ENCODE data around the gene SFXN3. TPM values are rescaled to one million over a fixed set of nuclear protein-coding genes. Genes with fewer than 3 reads are reported as not detected.
A peak's percentile ranks its signal among the peaks of the same experiment; 100 is the strongest.

The SFXN3 gene
- total RNA-seq, 2 experiments from 2014 or later = 0.41 TPM; not detected in 1

DNA sequence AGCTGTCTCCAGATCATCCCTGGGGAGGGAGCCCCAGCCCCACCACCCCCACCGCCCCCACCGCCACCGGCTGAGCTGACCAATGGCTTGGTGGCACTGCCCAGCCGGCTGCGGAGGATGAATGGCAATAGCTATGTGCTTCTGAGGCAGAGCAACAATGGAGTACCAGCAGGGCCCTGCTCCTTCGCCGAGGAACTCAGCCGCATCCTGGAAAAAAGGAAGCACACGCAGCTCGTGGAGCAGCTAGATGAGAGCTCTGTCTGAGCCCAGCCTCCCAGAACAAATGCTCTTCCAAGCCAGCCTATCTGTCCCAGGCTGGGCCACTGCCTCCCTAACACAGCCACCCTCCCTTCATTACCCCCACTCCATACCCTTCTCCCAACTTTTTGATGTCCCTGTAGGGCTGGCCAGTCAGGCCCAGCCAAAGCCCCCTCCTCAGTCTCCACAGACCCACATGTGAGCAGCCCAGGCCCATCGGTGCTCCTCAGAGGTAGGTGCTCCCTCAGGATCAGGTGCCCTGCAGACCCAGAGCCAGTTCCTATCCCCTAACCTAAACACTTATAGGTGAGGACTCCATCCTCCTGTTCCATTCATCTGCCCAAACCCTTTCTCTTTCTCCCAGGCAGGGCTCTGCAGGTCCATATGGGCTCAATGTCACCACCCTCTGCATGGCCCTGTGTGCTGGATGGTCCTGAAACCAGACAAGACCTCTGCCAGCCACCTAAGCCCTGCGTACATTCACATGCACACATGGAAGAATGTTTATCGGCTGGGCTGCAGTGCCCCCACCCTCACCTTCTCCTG is 47.0 kb upstream of the SFXN3 start:
- H3K27ac ChIP-seq (ENCODE audit: low read depth, low read length, poor library complexity, severe bottlenecking) = no peak overlapping the region
- H3K4me2 ChIP-seq (ENCODE audit: low read length) = no peak overlapping the region
- H3K36me3 ChIP-seq (ENCODE audit: insufficient read depth, low read length) = peaks cover 7% of the 10 kb centered on the region; the same call in 1 of the 2 replicates
- no peak overlapping the region for H2AFZ ChIP-seq (ENCODE audit: low read length)
- no peak overlapping the region for H3K4me3 ChIP-seq (ENCODE audit: low read depth, low read length, poor library complexity, severe bottlenecking)
- H3K9me2 ChIP-seq (ENCODE audit: insufficient read depth, low read length) = no peaks in the 10 kb centered on the region
- no peak for DNase-seq (ENCODE audit: low spot score)
- no peaks in the 10 kb centered on the region for H3K9me3 ChIP-seq (ENCODE audit: low read length)
- intact Hi-C loops (cut with micrococcal nuclease; ENCODE audit: unreplicated experiment) = no loop called here
- peaks cover 31% of the 10 kb centered on the region for H3K79me2 ChIP-seq (ENCODE audit: insufficient read depth, low read depth, low read length)
- no peak for TF ChIP-seq EZH2phosphoT487 (IDR thresholded peaks at IDR 0.05; ENCODE audit: borderline replicate concordance, low read depth, low read length)
- TF ChIP-seq, protein P1, sequence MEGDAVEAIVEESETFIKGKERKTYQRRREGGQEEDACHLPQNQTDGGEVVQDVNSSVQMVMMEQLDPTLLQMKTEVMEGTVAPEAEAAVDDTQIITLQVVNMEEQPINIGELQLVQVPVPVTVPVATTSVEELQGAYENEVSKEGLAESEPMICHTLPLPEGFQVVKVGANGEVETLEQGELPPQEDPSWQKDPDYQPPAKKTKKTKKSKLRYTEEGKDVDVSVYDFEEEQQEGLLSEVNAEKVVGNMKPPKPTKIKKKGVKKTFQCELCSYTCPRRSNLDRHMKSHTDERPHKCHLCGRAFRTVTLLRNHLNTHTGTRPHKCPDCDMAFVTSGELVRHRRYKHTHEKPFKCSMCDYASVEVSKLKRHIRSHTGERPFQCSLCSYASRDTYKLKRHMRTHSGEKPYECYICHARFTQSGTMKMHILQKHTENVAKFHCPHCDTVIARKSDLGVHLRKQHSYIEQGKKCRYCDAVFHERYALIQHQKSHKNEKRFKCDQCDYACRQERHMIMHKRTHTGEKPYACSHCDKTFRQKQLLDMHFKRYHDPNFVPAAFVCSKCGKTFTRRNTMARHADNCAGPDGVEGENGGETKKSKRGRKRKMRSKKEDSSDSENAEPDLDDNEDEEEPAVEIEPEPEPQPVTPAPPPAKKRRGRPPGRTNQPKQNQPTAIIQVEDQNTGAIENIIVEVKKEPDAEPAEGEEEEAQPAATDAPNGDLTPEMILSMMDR (conservative IDR thresholded peaks at IDR 0.05; ENCODE audit: low read length) = no peak
- H3K4me1 ChIP-seq (ENCODE audit: insufficient read depth, low read length, poor library complexity, severe bottlenecking) = peaks cover 27% of the 10 kb centered on the region
- CTCF ChIA-PET (ENCODE audit: unreplicated experiment) = no interaction called here
- BruUV-seq (replicated peaks) = no TSS peak
- H4K20me1 ChIP-seq (ENCODE audit: insufficient read depth, low read length) = 0 out of 2 replicates have a peak, but pooled peaks cover 4% of the 10 kb centered on the region
- POLR2A ChIA-PET = interaction anchor here (0.6 to 0.9 kb wide), 2 partner anchors 30 to 1319 kb away, joined by 3 read pairs; no protein-coding TSS in a partner anchor

DNA sequence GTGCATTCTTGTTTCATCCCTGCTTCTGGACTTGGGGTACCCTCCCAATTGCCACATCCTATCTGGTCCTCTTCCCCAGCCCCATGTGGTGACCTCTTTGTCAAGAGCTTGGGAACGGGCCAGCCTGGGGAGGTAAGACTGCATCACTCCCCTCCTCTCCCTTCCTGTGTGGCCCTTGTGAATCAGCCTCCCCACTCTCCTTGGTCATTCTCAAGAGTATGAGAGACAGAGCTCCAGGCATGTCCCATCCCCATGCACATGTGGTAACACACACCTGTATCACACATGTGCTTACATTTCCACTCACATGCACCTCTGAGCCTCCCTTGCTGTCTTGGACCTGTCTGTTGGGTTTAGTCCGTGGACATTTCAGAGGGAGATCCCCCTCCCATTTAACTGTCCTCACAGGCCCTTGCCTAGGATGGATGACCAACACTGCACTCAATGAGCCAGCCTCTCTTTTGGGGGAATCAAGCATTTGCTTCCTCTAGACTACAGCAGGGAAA is 46.3 kb upstream of the SFXN3 start:
- TF ChIP-seq, protein P1 (conservative IDR thresholded peaks at IDR 0.05; ENCODE audit: low read length) = no peak
- H3K27ac ChIP-seq (ENCODE audit: low read depth, low read length, poor library complexity, severe bottlenecking) = no peak overlapping the region
- CTCF ChIA-PET (ENCODE audit: unreplicated experiment) = no interaction called here
- intact Hi-C loops (cut with micrococcal nuclease; ENCODE audit: unreplicated experiment) = no loop called here
- BruUV-seq (replicated peaks) = no TSS peak
- peaks cover 37% of the 10 kb centered on the region for H3K79me2 ChIP-seq (ENCODE audit: insufficient read depth, low read depth, low read length)
- no peak overlapping the region for H3K4me3 ChIP-seq (ENCODE audit: low read depth, low read length, poor library complexity, severe bottlenecking)
- POLR2A ChIA-PET = interaction anchor here (0.6 to 1.1 kb wide), 3 partner anchors 10 to 877 kb away, joined by 3 to 5 read pairs (median 4); no protein-coding TSS in a partner anchor
- H3K4me2 ChIP-seq (ENCODE audit: low read length) = no peak overlapping the region
- DNase-seq (ENCODE audit: low spot score) = no peak
- H4K20me1 ChIP-seq (ENCODE audit: insufficient read depth, low read length) = 0 out of 2 replicates have a peak, but pooled peaks cover 4% of the 10 kb centered on the region
- peaks cover 33% of the 10 kb centered on the region for H3K4me1 ChIP-seq (ENCODE audit: insufficient read depth, low read length, poor library complexity, severe bottlenecking)
- H2AFZ ChIP-seq (ENCODE audit: low read length) = no peak overlapping the region
- no peaks in the 10 kb centered on the region for H3K9me2 ChIP-seq (ENCODE audit: insufficient read depth, low read length)
- H3K36me3 ChIP-seq (ENCODE audit: insufficient read depth, low read length) = peaks cover 14% of the 10 kb centered on the region
- H3K9me3 ChIP-seq (ENCODE audit: low read length) = no peaks in the 10 kb centered on the region

DNA sequence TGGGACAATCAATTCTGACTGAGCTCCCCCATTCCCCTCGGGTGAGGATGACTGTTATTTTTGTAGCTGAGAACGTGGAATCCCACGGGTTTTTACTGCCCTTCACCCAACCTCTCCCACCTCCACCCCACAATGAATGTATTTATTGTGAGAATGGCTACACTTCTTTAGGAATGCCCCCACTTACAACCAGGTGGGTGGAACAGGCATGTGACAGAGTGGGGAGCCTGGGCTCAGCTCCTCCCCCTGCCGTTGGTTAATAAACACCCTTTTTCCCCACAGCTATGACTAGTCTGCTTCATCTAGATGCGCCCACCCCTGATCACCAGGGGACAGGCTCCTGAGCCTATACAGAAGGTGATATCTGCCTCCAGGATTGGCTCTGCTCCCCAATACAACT is 45.7 kb upstream of the SFXN3 start:
- POLR2A ChIA-PET = interaction anchor here (0.6 to 1.1 kb wide), 2 partner anchors 10 to 877 kb away, joined by 4 to 5 read pairs; no protein-coding TSS in a partner anchor
- Histone ChIP-seq H3K4me2 (ENCODE audit: low read length) (peak overlapping the region; percentile 73), H3K27ac (ENCODE audit: low read depth, low read length, poor library complexity, severe bottlenecking) (no peak overlapping the region), H3K4me1 (ENCODE audit: insufficient read depth, low read length, poor library complexity, severe bottlenecking) (peaks cover 38% of the 10 kb centered on the region), H3K4me3 (ENCODE audit: low read depth, low read length, poor library complexity, severe bottlenecking) (no peak overlapping the region), H2AFZ (ENCODE audit: low read length) (no peak overlapping the region), H3K9me2 (ENCODE audit: insufficient read depth, low read length) (no peaks in the 10 kb centered on the region), H3K9me3 (ENCODE audit: low read length) (no peaks in the 10 kb centered on the region), H3K79me2 (ENCODE audit: insufficient read depth, low read depth, low read length) (peaks cover 43% of the 10 kb centered on the region), H3K36me3 (ENCODE audit: insufficient read depth, low read length) (peaks cover 20% of the 10 kb centered on the region), H4K20me1 (ENCODE audit: insufficient read depth, low read length) (0 out of 2 replicates have a peak, but pooled peaks cover 4% of the 10 kb centered on the region)
- BruUV-seq (replicated peaks) = no TSS peak
- DNase-seq (ENCODE audit: low spot score) = no peak
- CTCF ChIA-PET (ENCODE audit: unreplicated experiment) = no interaction called here
- no peak for TF ChIP-seq EZH2phosphoT487 (IDR thresholded peaks at IDR 0.05; ENCODE audit: borderline replicate concordance, low read depth, low read length)
- TF ChIP-seq, protein P1 (conservative IDR thresholded peaks at IDR 0.05; ENCODE audit: low read length) = peak; percentile 32; the same call in 1 of the 2 replicates
- intact Hi-C loops (cut with micrococcal nuclease; ENCODE audit: unreplicated experiment) = no loop called here

Data from OCI-LY7 (cell line).